ENCODE results near the gene ARHGAP18.

GRCh38 chr6:129700666-129701065 is 9.3 kb downstream of the ARHGAP18 start:
- TF ChIP-seq POLR2AphosphoS5 (IDR thresholded peaks at IDR 0.05; ENCODE audit: low read depth) (no peak), CTCF (conservative IDR thresholded peaks at IDR 0.05; ENCODE audit: low read depth in 2 of 2) (no peak), REST (IDR thresholded peaks at IDR 0.05; ENCODE audit: unreplicated experiment) (no peak), EZH2 (IDR thresholded peaks at IDR 0.05; ENCODE audit: low read depth, unreplicated experiment) (no peak), STAT1 (IDR thresholded peaks at IDR 0.05; ENCODE audit: unreplicated experiment) (no peak), EZH2phosphoT487 (IDR thresholded peaks at IDR 0.05; ENCODE audit: unreplicated experiment) (no peak), CREB1 (CRISPR knock-in tag; IDR thresholded peaks at IDR 0.05; ENCODE audit: low read depth) (no peak), ETS1 (IDR thresholded peaks at IDR 0.05) (no peak)
